IPS DF 6.9 (cell line): Measurements from ENCODE around the gene MANF.

ENCODE experiments used
- DNase-seq: peaks from one replicate; pipeline ENCODE4 v3.0.0-alpha.2; 2013; ENCODE audit warnings: low read depth, low spot score
- H3K27ac ChIP-seq: one replicate; pipeline ENCODE4 v1.5.1; 2013; ENCODE audit warnings: low read length, control low read depth
- H3K27me3 ChIP-seq: 2 replicates; pipeline ENCODE4 v1.6.1; 2013; ENCODE audit warnings: mild to moderate bottlenecking, low read length; ENCODE audit not compliant: control insufficient read depth, insufficient read depth
- H3K36me3 ChIP-seq: 2 replicates; pipeline ENCODE4 v1.6.1; 2013; ENCODE audit warnings: low read length; ENCODE audit not compliant: control insufficient read depth, insufficient read depth
- H3K4me1 ChIP-seq: 2 replicates; pipeline ENCODE4 v1.6.1; 2013; ENCODE audit warnings: low read length; ENCODE audit not compliant: control insufficient read depth, insufficient read depth
- H3K4me3 ChIP-seq: 2 replicates; pipeline ENCODE4 v1.5.1; 2013; ENCODE audit warnings: mild to moderate bottlenecking, low read length
- H3K9me3 ChIP-seq: 2 replicates; pipeline ENCODE4 v1.6.1; 2013; ENCODE audit warnings: low read length, inconsistent platforms; ENCODE audit not compliant: control insufficient read depth, insufficient read depth
- WGBS: extraction: QIAGEN DNeasy Blood & Tissue Kit; methylation state at CpG from one replicate; pipeline ENCODE4 v1.1.7; 2013; ENCODE audit warnings: mixed read lengths, missing lambda C conversion rate; ENCODE audit not compliant: insufficient read length, insufficient coverage; 5-methylcytosine and 5-hydroxymethylcytosine counted together

The MANF gene

GRCh38 chr3:51434746-51435327 lies 49.7 kb downstream of the MANF start:
- H3K27ac ChIP-seq: no peak overlapping the region

GRCh38 chr3:51436998-51437639 lies 52.0 kb downstream of the MANF start:
- H3K36me3 ChIP-seq: peaks cover 6% of the 10 kb centered on the region; the same call in 1 of the 2 replicates
- DNase-seq: no peak
- no peaks in the 10 kb centered on the region for H3K4me1 ChIP-seq
- no peaks in the 10 kb centered on the region for H3K9me3 ChIP-seq
- no peak overlapping the region for H3K27ac ChIP-seq
- no peak overlapping the region for H3K4me3 ChIP-seq
- no CpG with 5 or more reads among the region's 8 CpGs for WGBS
- H3K27me3 ChIP-seq: no peaks in the 10 kb centered on the region

More at GRCh38 chr3:51434746-51435327, 49.7 kb downstream of the MANF start:
- Histone ChIP-seq H3K9me3 (no peaks in the 10 kb centered on the region), H3K4me3 (no peak overlapping the region), H3K36me3 (peaks cover 5% of the 10 kb centered on the region; the same call in 1 of the 2 replicates), H3K27me3 (no peaks in the 10 kb centered on the region), H3K4me1 (no peaks in the 10 kb centered on the region)
- peak; percentile 45 for DNase-seq
